T-cell (primary cell): ENCODE data around the gene CRKL. TPM values are rescaled to one million over a fixed set of nuclear protein-coding genes. Genes with fewer than 3 reads are reported as not detected.

Experiments
- ATAC-seq, 4 experiments: fragments of 200-7000 bp in 3 of 4; fragments of 150-1000 bp in 1 of 4; cut with Tn5 transposase; replicated peaks in 1 of 4; 1 replicate in 3 of 4; 2 replicates in 1 of 4; pipeline ENCODE4 v1.10.0; 2021; ENCODE audit warnings: moderate library complexity in 3 of 4, mild to moderate bottlenecking in 2 of 4, moderate number of reproducible peaks in 1 of 4
- CTCF ChIA-PET, 2 donors: fragments of 300-600 bp; sonication (Branson Sonifier 250); formaldehyde crosslinking; loops; one replicate each; lab custom pipeline; 2022; ENCODE audit warnings: antibody characterized with exemption in 2 of 2; lab: Charles Lee
- POLR2A ChIA-PET, 2 donors: fragments of 300-600 bp; sonication (Branson Sonifier 250); formaldehyde crosslinking; loops; one replicate each; lab custom pipeline; 2022; ENCODE audit warnings: antibody characterized with exemption in 2 of 2; lab: Charles Lee
- DNase-seq, 35 experiments: peaks; one replicate each; pipeline versions ENCODE4 v3.0.0 to v3.0.0-alpha.2; 2013 to 2023
- H3K27ac ChIP-seq: one replicate; pipeline ENCODE4 v1.5.1; 2013; ENCODE audit warnings: low read length
- H3K27me3 ChIP-seq, 2 experiments: replicated peaks in 1 of 2; 1 replicate in 1 of 2; 2 replicates in 1 of 2; pipeline versions ENCODE4 v1.6.1 to v1.7.0; 2013; ENCODE audit warnings: low read length in 1 of 2, mixed read lengths in 1 of 2; ENCODE audit not compliant: control insufficient read depth in 2 of 2, insufficient read depth in 2 of 2; ENCODE audit errors: extremely low read depth in 1 of 2
- H3K36me3 ChIP-seq, 2 donors: 1 replicate in 1 of 2; 2 replicates in 1 of 2; pipeline versions ENCODE4 v1.6.1 to v1.7.0; 2013; ENCODE audit warnings: low read length in 1 of 2; ENCODE audit not compliant: control insufficient read depth in 2 of 2, insufficient read depth in 1 of 2; ENCODE audit errors: extremely low read depth in 1 of 2
- H3K4me1 ChIP-seq, 2 experiments: 1 replicate in 1 of 2; 2 replicates in 1 of 2; pipeline versions ENCODE4 v1.6.1 to v1.7.0; 2013; ENCODE audit warnings: low read length in 2 of 2, mixed read lengths in 1 of 2; ENCODE audit not compliant: insufficient read depth in 2 of 2, control insufficient read depth in 1 of 2; ENCODE audit errors: extremely low read depth in 1 of 2
- H3K4me3 ChIP-seq, 2 donors: 1 replicate in 1 of 2; 2 replicates in 1 of 2; pipeline versions ENCODE4 v1.5.1 to v1.7.0; 2013; ENCODE audit warnings: mild to moderate bottlenecking in 2 of 2, low read length in 1 of 2, moderate library complexity in 1 of 2; ENCODE audit not compliant: control insufficient read depth in 1 of 2; ENCODE audit errors: extremely low read depth in 1 of 2
- H3K9me3 ChIP-seq: 2 replicates; pipeline ENCODE4 v1.7.0; 2013
- H3K27ac Mint-ChIP-seq, 2 donors: one replicate each; pipeline ENCODE4 v1.8.0; 2020 to 2021; ENCODE audit warnings: mild to moderate bottlenecking in 2 of 2, mixed read lengths in 2 of 2
- H3K27me3 Mint-ChIP-seq, 2 donors: one replicate each; pipeline ENCODE4 v1.8.0; 2021 to 2022; ENCODE audit warnings: mixed read lengths in 2 of 2
- H3K36me3 Mint-ChIP-seq: one replicate; pipeline ENCODE4 v1.8.0; 2021; ENCODE audit warnings: mixed read lengths
- H3K4me1 Mint-ChIP-seq, 3 donors: one replicate each; pipeline ENCODE4 v1.8.0; 2020 to 2022; ENCODE audit warnings: mixed read lengths in 3 of 3, mild to moderate bottlenecking in 1 of 3
- H3K4me3 Mint-ChIP-seq, 3 donors: one replicate each; pipeline ENCODE4 v1.8.0; 2020 to 2022; ENCODE audit warnings: mild to moderate bottlenecking in 3 of 3, mixed read lengths in 3 of 3, moderate library complexity in 3 of 3
- H3K9me3 Mint-ChIP-seq, 3 donors: one replicate each; pipeline ENCODE4 v1.8.0; 2020 to 2022; ENCODE audit warnings: mixed read lengths in 3 of 3
- WGBS: methylation state at CpG from one replicate; pipeline ENCODE4 v1.1.5; 2013; ENCODE audit warnings: missing lambda C conversion rate; ENCODE audit not compliant: insufficient coverage; 5-methylcytosine and 5-hydroxymethylcytosine counted together
- total RNA-seq, 35 experiments: library from RNA in 6 of 35; stranded (reverse) in 6 of 35; fragments of 120-200 nt in 1 of 35; gene quantifications; one replicate each; pipeline versions ENCODE4 v1.2.1 to v1.2.4 and lab custom pipeline; 2013 to 2026

The CRKL gene
- total RNA-seq, 5 donors from 2014 or later (not counting 1 experiment from before 2014, with no cell fraction given): 41.7 to 87.7 (median 85.4) TPM

- CTCF ChIA-PET: interaction anchor here in 1 of 2 donors (0.8 kb wide), 1 partner anchor 139 kb away, joined by 3 read pairs; no protein-coding TSS in a partner anchor
- no peak overlapping the region for H3K27ac Mint-ChIP-seq
Measured at GRCh38 chr22:20963201-20964052, 46.2 kb downstream of the CRKL start.

GRCh38 chr22:20964090-20964798, 47.0 kb downstream of the CRKL start:
- Mint-ChIP-seq H3K9me3 (no peaks in the 10 kb centered on the region), H3K27ac (peak overlapping the region in 1 of 2 donors; percentile 66), H3K4me1 (peaks cover 12 to 17% (median 12%) of the 10 kb centered on the region in 3 donors), H3K4me3 (peak overlapping the region; percentile 71 to 80 (median 73)), H3K36me3 (no peaks in the 10 kb centered on the region), H3K27me3 (peaks cover 17 to 24% of the 10 kb centered on the region in 2 donors)
- Histone ChIP-seq H3K36me3 (no peaks in the 10 kb centered on the region), H3K27ac (no peak overlapping the region), H3K4me1 (peaks cover 2 to 20% of the 10 kb centered on the region in 2 experiments), H3K9me3 (no peaks in the 10 kb centered on the region), H3K4me3 (peak overlapping the region; percentile 24 to 59), H3K27me3 (peaks cover 2 to 57% of the 10 kb centered on the region in 2 experiments)
- DNase-seq (no peak), ATAC-seq (peak in 3 of 4 experiments; percentile 14 to 31 (median 27))
- CTCF ChIA-PET: no interaction called here
- 88% methylated on average over 1 of the region's 6 CpGs for WGBS
- POLR2A ChIA-PET: interaction anchor here in 1 of 2 donors (0.5 kb wide), 1 partner anchor 881 kb away, joined by 3 read pairs; no protein-coding TSS in a partner anchor

More at GRCh38 chr22:20963201-20964052, 46.2 kb downstream of the CRKL start:
- no peak overlapping the region for H3K27ac ChIP-seq
- peak overlapping the region in 2 of 3 donors; percentile 39 to 80 for H3K4me3 Mint-ChIP-seq
- H3K27me3 Mint-ChIP-seq: peaks cover 17 to 26% of the 10 kb centered on the region in 2 donors
- no peaks in the 10 kb centered on the region for H3K9me3 Mint-ChIP-seq
- peaks cover 2 to 20% of the 10 kb centered on the region in 2 experiments for H3K4me1 ChIP-seq
- peaks cover 12 to 17% (median 12%) of the 10 kb centered on the region in 3 donors for H3K4me1 Mint-ChIP-seq
- peaks cover 2 to 65% of the 10 kb centered on the region in 2 experiments for H3K27me3 ChIP-seq
- DNase-seq: no peak
- 79% methylated on average over 5 of the region's 7 CpGs for WGBS
- H3K4me3 ChIP-seq: no peak overlapping the region
- no peaks in the 10 kb centered on the region for H3K36me3 ChIP-seq
- no peaks in the 10 kb centered on the region for H3K36me3 Mint-ChIP-seq
- POLR2A ChIA-PET: interaction anchor here in 1 of 2 donors (0.5 kb wide), 1 partner anchor 882 kb away, joined by 3 read pairs; no protein-coding TSS in a partner anchor
- ATAC-seq: no peak
- no peaks in the 10 kb centered on the region for H3K9me3 ChIP-seq

- Histone ChIP-seq H3K9me3 (no peaks in the 10 kb centered on the region), H3K4me1 (peaks cover 2 to 20% of the 10 kb centered on the region in 2 experiments), H3K4me3 (peak overlapping the region; percentile 24 to 59), H3K27ac (no peak overlapping the region), H3K36me3 (no peaks in the 10 kb centered on the region), H3K27me3 (peaks cover 2 to 53% of the 10 kb centered on the region in 2 experiments)
- Mint-ChIP-seq H3K9me3 (no peaks in the 10 kb centered on the region), H3K27ac (peak overlapping the region in 1 of 2 donors; percentile 66), H3K4me1 (peaks cover 12 to 17% (median 12%) of the 10 kb centered on the region in 3 donors), H3K27me3 (peaks cover 17 to 24% of the 10 kb centered on the region in 2 donors), H3K4me3 (peak overlapping the region; percentile 71 to 80 (median 73)), H3K36me3 (no peaks in the 10 kb centered on the region)
- ChIA-PET CTCF (no interaction called here), POLR2A (no interaction called here)
- 2% methylated on average over 27 of the region's 28 CpGs for WGBS
- DNase-seq (no peak), ATAC-seq (no peak)
Measured at GRCh38 chr22:20964799-20965103, 47.5 kb downstream of the CRKL start.

GRCh38 chr22:20965104-20965887, 48.1 kb downstream of the CRKL start:
- Histone ChIP-seq H3K36me3 (no peaks in the 10 kb centered on the region), H3K27ac (no peak overlapping the region), H3K9me3 (no peaks in the 10 kb centered on the region), H3K27me3 (peaks cover 2 to 48% of the 10 kb centered on the region in 2 experiments), H3K4me1 (peaks cover 2 to 20% of the 10 kb centered on the region in 2 experiments), H3K4me3 (peak overlapping the region; percentile 12 to 51)
- 15% methylated on average over 58 of the region's 65 CpGs for WGBS
- Mint-ChIP-seq H3K36me3 (no peaks in the 10 kb centered on the region), H3K27ac (no peak overlapping the region), H3K27me3 (peaks cover 13 to 19% of the 10 kb centered on the region in 2 donors), H3K9me3 (no peaks in the 10 kb centered on the region), H3K4me3 (peak overlapping the region; percentile 47 to 80 (median 61)), H3K4me1 (peaks cover 12 to 17% (median 12%) of the 10 kb centered on the region in 3 donors)
- peak in 1 of 35 experiments; percentile 26 for DNase-seq
- ATAC-seq: peak; percentile 33 to 66 (median 57)
- ChIA-PET POLR2A (no interaction called here), CTCF (no interaction called here)

- H3K4me3 Mint-ChIP-seq: peak overlapping the region; percentile 47 to 61 (median 49)
- H3K4me1 ChIP-seq: peaks cover 2 to 20% of the 10 kb centered on the region in 2 experiments
- WGBS: 85% methylated on average over 12 of the region's 13 CpGs
- no peaks in the 10 kb centered on the region for H3K9me3 ChIP-seq
- ChIA-PET CTCF (no interaction called here), POLR2A (interaction anchor here in 1 of 2 donors (0.5 kb wide), 1 partner anchor 46 kb away, joined by 4 read pairs; no protein-coding TSS in a partner anchor)
- no peak for DNase-seq
- H3K9me3 Mint-ChIP-seq: no peaks in the 10 kb centered on the region
- no peaks in the 10 kb centered on the region for H3K36me3 Mint-ChIP-seq
- H3K27me3 Mint-ChIP-seq: peaks cover 8 to 14% of the 10 kb centered on the region in 2 donors
- H3K4me1 Mint-ChIP-seq: peaks cover 12 to 17% (median 12%) of the 10 kb centered on the region in 3 donors
- H3K36me3 ChIP-seq: no peaks in the 10 kb centered on the region
- H3K27me3 ChIP-seq: peaks cover 2 to 44% of the 10 kb centered on the region in 2 experiments
- H3K27ac Mint-ChIP-seq: no peak overlapping the region
- H3K27ac ChIP-seq: no peak overlapping the region
- no peak overlapping the region for H3K4me3 ChIP-seq
- no peak for ATAC-seq
Measured at GRCh38 chr22:20965888-20966855, 49.0 kb downstream of the CRKL start.
